ENCODE results near the gene MAN2B1.
"Not testable (repeated sequence)": the region's sequence is repeated elsewhere in the genome, so short reads cannot be mapped to it uniquely, and the experiment has no call there.

The MAN2B1 gene

DNA sequence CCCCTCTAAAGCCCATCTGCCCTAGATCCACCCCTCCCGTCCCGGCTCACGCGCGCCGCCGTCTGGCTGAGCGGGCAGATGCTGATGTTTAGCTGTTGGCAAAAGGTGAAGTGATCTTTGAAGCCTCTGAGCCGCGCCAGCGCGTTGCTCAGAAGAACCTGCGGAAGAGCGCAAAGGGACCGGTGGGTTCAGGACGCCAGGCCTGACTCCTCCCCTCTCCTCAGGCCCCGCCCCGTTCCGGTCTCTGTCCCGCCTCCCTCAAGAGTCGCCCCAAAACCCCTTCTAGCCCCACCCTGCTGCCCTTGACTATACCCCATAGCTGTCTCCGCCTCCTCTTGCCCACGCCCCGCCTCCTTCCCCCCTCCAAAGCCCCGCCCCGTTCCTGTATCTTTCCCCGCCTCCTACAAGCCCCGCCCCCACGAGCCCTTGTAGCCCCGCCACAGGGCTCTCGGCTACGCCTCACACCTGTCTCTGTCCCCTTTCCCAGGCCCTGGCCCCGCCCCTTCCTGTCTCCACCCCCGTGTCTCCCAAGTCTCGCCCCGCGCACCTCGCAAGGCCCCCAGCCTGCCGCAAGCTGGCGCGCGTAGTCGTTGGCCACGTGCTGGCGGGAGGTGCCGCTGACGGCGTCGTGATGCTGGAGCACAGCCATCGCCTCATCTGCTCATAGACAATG, 9.5 kb downstream of the MAN2B1 start:
- DNase-seq: no peak

- DNase-seq: no peak
Measured at GRCh38 chr19:12655546-12655945, 11.0 kb downstream of the MAN2B1 start.

DNA sequence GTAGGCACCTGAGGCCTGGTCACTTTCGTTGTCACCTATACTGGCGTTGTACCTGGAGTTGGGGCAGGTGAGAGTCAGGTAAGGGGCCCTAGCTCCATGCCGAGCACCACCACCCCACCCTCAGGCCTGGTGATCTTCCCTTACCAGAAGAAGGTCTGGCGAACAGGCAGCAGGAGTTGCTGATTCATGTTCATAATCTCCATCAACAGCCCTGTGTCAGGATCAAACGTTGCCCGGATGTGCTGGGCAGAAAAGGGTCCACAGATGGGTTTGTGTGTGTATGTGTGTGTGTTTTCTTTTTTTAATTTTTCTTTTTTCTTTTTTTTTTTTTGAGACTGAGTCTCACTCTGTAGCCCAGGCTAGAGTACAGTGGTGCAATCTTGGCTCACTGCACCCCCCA, 14.3 kb downstream of the MAN2B1 start:
- DNase-seq: no peak

DNA sequence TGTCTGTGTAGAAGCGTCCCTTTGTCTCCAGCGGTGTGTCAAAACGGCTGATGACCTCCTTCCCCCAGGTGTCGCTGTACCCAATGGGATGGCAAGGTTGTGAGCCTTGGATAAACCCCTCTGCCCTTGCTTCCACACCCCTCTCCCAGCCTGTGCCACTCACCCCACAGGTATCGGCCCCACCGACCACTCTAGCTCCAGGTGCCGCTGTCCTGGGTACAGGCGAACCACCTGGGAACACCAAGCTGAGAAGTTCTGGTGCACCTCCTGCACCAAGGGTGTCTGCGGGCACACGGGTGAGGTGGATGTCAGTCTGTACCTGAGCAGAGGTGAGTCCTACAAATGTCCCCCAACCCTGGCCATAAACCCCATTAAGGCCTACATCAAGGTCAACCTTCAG, 16.6 kb downstream of the MAN2B1 start:
- no peak for DNase-seq

DNA sequence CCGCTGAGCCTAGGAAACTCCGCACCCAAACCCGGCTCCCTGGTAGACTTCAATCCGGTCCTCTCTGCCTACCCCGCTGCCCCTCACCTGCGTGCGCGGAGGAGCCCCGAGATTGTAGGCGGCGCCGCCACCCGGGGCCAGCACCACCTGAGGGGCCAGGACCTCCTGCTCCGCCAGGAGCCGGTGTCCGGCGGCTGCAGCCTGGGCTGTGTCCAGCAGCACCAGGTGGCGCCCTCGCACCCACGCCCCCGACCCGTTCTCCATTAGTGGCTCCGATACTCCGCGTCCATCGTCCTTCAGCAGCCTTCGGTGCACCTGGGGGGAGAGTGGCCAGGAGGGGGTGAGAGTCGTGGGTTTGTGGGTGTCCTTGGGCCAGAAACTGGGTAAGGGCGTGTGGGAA, 18.5 kb downstream of the MAN2B1 start:
- no peak for DNase-seq

- DNase-seq: peak; percentile 76
Measured at GRCh38 chr19:12647490-12648071, 19.0 kb downstream of the MAN2B1 start.

DNA sequence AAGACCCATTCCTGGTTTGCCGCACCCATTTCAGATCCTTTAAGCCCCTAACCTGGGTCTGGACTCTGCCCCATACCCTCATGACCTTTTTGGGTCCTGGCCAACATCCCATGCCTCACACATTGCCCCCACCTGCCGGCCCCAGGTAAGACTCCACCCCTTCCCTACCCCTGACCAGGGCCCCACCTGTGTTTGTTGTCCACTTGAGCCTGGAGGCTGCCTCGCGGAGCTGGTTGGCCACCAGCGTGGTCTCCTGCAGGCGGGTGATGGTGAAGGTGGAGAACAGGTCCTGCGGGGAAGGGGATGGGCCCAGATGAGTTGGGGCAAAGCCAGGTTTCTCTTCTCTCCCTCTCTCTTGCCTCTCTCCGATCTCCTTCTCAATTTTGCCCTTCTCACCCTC, 19.5 kb downstream of the MAN2B1 start:
- DNase-seq: peak; percentile 50

DNA sequence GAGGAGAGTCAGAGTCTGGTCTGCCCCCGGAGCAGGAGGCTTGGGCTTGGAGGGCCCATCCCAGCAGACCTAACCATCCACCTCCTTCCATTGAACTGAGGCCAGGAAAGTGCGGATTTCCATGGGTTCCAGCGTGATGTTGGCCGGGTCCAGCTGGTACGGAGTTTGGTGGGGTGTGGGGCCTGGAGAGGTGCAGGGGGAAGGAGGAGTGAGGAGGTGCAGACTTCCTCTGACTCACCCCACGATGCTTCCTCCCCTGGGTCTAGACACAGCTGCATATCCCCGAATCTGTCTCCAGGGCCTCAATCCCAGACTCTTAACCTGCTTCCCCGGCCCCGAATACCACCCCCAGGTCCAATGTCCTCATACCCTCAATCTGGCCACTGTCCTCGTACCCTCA, 20.0 kb downstream of the MAN2B1 start:
- DNase-seq: no peak

- DNase-seq: not testable (repeated sequence)
Measured at GRCh38 chr19:12643716-12644115, 22.8 kb downstream of the MAN2B1 start.

- no peak for DNase-seq
Measured at GRCh38 chr19:12642506-12642905, 24.0 kb downstream of the MAN2B1 start.

DNA sequence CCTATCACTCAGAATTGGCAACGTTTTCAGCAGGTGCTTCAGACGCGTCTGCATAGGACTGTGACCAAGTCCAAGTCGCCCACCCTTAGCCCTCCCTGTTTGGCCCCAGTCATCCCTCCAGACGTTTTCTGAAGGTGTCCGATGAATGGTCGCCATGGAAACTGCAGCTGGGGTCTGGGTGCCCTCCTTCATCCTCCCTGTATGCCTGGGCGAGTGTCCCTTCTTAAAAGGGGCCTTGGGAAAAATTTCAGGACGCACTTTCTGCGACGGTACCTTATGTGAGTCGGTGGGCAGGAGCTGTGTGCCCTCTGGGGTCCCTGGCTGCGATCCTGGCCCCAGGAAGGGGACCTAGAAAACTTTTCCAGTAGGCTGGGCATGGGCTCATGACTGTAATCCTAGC, 25.1 kb downstream of the MAN2B1 start:
- no peak for DNase-seq

- DNase-seq: peak; percentile 59
Measured at GRCh38 chr19:12639901-12640613, 26.5 kb downstream of the MAN2B1 start.

DNA sequence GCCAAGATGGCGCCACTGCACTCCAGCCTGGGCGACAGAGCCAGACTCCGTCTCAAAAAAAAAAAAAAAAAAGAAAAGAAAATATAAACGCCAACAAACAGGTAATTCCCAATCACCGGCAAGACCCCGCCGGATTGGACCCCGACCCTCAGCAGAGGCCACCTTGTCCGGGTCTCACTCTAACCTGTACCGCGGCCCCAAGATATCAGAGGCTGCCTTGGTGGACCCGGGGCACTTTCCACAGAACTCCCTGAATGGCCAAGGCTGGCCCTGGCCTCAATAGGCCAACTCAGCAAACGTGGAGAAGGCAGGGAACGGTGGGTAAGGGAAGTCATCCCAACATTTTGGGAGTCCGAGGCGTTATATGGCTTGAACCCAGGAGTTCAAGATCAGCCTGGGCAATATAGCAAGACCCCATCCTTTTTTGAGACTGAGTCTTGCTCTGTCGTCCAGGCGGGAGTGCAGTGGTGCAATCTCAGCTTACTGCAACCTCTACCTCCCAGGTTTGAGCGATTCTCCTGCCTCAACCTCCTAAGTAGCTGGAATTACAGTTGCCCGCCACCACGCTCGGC, 27.8 kb downstream of the MAN2B1 start:
- DNase-seq: no peak

GRCh38 chr19:12636631-12637030, 29.9 kb downstream of the MAN2B1 start:
- no peak for DNase-seq

- DNase-seq: no peak
Measured at GRCh38 chr19:12629215-12629614, 37.3 kb downstream of the MAN2B1 start.

DNA sequence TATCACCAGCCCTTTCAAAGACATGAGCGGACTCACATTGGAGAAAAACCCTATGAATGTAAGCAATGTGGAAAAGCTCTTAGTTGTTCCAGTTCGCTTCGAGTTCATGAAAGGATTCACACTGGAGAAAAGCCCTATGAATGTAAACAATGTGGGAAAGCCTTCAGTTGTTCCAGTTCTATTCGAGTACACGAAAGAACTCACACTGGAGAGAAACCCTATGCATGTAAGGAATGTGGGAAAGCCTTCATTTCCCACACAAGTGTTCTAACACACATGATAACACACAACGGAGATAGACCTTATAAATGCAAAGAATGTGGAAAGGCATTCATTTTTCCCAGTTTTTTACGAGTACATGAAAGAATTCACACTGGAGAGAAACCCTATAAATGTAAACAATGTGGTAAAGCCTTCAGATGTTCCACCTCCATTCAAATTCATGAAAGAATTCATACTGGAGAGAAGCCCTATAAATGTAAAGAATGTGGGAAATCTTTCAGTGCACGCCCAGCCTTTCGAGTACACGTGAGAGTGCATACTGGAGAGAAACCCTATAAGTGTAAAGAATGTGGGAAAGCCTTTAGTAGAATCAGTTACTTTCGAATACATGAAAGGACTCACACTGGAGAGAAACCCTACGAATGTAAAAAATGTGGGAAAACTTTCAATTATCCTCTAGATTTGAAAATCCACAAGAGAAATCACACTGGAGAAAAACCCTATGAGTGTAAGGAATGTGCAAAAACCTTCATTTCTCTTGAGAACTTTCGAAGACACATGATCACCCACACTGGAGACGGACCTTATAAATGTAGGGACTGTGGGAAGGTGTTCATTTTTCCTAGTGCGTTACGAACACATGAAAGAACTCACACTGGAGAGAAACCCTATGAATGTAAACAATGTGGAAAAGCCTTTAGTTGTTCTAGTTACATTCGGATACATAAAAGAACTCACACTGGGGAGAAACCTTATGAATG, 38.2 kb downstream of the MAN2B1 start:
- no peak for DNase-seq

DNA sequence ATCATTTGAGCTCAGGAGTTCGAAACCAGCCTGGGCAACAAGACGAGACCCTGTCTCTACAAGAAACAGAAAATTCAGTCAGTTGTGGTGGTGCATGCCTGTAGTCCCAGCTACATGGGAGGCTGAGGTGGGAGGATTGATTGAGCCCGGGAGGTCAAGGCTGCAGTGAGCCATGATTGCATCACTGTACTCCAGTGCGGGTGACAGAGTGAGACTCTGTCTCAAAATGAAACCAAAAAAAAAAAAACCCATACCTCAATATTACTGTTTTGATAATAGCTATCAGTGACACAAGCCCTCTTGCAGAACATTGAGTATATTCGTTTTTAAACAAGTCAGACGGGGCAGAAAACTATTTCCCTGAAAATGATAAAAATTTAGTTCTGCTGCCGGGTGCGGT, 39.6 kb downstream of the MAN2B1 start:
- DNase-seq: no peak

- no peak for DNase-seq
Measured at GRCh38 chr19:12623361-12624031, 43.0 kb downstream of the MAN2B1 start.

GRCh38 chr19:12621253-12622024, 45.1 kb downstream of the MAN2B1 start:
- not testable (repeated sequence) for DNase-seq

DNA sequence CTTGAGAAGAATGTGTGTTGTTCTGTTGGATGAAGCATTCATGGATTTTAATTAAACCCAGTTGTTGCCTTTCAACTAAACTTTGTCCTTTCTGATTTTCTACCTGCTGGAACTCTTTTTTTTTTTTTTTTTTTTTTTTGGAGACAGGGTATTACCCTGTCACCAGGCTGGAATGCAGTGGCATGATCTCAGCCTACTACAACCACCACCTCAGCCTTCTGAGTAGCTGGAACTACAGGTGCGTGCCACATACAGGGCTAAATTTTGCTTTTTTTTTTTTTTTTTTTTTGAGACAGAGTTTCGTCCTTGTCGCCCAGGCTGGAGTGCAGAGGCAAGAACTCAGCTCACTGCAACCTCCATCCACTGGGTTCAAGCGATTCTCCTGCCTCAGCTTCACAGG, 48.9 kb downstream of the MAN2B1 start:
- no peak for DNase-seq

GRCh38 chr19:12611361-12611699, 55.2 kb downstream of the MAN2B1 start:
- DNase-seq: peak; percentile 71

Data from NCI-H2029 (cell line).